B cell (primary cell): ENCODE results near the gene SFMBT2.

ENCODE experiments used
- EZH2 ChIP-seq: IDR thresholded peaks from 2 replicates; pipeline ENCODE4 v1.6.1; 2012; ENCODE audit warnings: borderline replicate concordance, low read depth, mild to moderate bottlenecking, moderate library complexity, low read length; ENCODE audit not compliant: insufficient read depth, poor library complexity, severe bottlenecking
- TF ChIP-seq, protein P1 (sequence below): fragments of 200-600 bp; IDR thresholded peaks from one replicate; pipeline ENCODE4 v1.8.0; 2022; ENCODE audit warnings: antibody characterized with exemption, mild to moderate bottlenecking

DNA sequence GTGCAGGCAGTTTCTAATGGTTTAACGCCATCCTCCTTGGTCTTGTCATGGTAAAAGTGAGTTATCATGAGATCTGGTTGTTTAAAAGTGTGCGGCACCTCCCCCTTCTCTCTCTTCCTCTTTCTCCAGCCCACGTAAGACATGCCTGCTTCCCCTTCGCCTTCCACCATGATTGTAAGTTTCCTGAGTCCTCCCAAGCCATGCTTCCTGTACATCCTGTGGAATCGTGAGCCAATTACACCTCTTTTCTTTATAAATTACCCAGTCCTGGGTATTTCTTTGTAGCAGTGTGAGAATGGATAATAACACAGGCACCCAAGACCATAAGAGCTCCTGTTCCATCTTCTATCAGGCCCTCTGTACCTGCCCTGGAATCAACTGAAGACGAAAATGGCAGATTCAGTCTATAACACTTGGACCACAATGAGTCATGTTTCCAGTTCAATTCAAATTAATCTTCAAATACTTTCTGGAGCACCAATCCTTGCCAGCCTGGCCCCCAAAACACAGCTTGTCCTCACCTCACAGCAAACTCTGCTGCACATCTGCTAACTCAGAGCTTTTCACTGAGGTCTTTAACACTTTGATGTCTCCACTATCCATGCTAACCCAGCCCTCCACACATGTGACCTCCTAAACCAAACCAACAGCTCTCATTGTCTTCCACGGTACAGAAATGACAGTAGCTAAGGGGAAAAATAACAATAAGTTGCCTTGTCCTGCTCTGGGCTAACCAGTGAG, 73.2 kb downstream of the SFMBT2 start:
- TF ChIP-seq, protein P1, sequence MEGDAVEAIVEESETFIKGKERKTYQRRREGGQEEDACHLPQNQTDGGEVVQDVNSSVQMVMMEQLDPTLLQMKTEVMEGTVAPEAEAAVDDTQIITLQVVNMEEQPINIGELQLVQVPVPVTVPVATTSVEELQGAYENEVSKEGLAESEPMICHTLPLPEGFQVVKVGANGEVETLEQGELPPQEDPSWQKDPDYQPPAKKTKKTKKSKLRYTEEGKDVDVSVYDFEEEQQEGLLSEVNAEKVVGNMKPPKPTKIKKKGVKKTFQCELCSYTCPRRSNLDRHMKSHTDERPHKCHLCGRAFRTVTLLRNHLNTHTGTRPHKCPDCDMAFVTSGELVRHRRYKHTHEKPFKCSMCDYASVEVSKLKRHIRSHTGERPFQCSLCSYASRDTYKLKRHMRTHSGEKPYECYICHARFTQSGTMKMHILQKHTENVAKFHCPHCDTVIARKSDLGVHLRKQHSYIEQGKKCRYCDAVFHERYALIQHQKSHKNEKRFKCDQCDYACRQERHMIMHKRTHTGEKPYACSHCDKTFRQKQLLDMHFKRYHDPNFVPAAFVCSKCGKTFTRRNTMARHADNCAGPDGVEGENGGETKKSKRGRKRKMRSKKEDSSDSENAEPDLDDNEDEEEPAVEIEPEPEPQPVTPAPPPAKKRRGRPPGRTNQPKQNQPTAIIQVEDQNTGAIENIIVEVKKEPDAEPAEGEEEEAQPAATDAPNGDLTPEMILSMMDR: no peak
- no peak for TF ChIP-seq EZH2
